Measurements from ENCODE around the gene ETNK2. TPM values are rescaled to one million over a fixed set of nuclear protein-coding genes. Genes with fewer than 3 reads are reported as not detected.

The ETNK2 gene
- total RNA-seq, 1 donor from 2014 or later, result 7.2 TPM

- DNase-seq (ENCODE audit: low spot score), result no peak
Measured at GRCh38 chr1:204126956-204127355, 24.9 kb downstream of the ETNK2 start.

DNA sequence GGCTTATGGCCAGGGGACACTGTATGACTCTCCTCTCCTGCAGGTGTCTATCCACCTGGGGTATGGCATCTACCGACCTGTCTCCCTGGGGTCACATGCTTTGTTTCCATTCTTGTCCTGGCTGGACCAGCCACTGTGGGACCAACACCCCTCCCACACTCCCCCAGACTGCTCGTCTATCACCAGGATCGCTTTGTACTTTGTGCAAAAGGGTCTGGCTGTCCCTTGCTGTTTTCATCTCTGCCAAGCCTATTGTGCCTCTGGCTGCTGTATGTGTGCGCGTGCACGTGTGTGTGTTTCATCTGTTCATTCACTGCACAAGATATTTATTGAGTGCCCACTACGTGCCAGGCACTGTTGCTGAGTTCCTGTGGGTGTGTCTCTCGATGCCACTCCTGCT is 25.5 kb downstream of the ETNK2 start:
- DNase-seq (ENCODE audit: low spot score), result no peak

DNA sequence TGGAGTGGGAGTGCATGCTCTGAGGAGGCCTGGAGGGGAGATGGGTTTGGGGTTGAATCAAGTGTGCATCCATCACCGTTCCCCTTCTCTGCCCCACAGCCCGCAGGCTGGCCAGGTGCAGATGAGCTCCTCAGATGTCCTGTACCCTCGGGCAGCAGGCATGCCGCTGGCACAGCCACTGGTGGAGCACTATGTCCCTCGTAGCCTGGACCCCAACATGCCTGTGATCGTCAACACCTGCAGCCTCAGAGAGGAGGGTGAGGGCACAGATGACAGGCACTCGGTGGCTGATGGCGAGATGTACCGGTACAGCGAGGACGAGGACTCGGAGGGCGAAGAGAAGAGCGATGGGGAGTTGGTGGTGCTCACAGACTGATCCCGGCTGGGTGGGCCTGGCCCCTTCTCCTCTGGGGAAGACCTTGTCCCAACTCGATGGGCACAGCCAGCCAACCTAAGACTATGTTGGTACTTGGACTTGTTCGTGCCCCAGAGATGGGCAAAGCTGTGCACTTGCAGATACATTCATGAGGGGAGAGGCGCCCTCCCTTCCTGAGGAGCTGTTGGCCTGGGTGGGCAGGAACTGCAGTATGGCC is 26.0 kb downstream of the ETNK2 start:
- no peak for DNase-seq (ENCODE audit: low spot score)

GRCh38 chr1:204124639-204125038 is 27.2 kb downstream of the ETNK2 start:
- no peak for DNase-seq (ENCODE audit: low spot score)

- no peak for DNase-seq (ENCODE audit: low spot score)
Measured at GRCh38 chr1:204123376-204123775, 28.5 kb downstream of the ETNK2 start.

DNA sequence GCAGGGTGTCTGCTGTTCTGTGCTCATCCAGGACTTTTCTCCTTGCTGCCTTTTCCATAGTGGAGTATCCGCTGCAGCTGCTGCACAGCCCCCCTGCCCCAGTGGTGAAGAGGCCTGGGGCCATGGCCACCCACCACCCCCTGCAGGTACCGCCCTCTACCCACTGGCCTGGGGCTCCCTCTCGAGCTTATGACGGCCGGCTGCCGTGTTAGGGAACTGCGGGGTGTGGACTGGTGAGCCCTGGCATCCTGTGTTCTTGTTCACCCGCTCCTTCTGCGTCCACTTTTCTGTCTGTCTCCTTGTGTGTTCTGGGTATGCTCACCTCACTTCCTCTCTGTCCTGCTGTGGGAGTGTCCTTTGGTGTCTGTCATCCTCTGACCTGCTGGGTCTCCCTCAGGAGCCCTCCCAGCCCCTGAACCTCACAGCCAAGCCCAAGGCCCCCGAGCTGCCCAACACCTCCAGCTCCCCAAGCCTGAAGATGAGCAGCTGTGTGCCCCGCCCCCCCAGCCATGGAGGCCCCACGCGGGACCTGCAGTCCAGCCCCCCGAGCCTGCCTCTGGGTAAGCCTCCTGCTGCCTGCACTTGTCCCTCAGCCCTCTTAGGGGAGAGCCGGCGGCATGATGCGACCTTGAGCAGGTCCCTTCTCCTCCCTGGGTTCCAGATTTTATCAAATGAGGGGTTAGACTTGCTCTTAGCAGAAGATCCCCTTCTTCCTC is 29.8 kb downstream of the ETNK2 start:
- no peak for DNase-seq (ENCODE audit: low spot score)

DNA sequence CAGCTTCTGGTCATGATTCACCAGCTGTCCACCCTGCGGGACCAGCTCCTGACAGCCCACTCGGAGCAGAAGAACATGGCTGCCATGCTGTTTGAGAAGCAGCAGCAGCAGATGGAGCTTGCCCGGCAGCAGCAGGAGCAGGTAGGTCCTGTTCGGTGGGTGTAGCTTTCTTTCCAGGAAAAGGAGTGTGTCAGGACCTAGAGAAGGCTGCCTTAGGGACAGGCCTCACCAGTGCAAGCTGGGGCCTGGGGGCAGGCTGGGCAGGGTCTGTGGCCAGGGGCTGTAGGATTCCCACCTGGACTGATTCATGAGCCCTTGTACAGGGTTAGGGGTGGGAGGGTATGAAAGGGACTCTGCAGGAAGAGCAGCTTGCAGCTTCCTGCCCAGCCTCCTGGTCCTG is 35.3 kb downstream of the ETNK2 start:
- no peak for DNase-seq (ENCODE audit: low spot score)

GRCh38 chr1:204115116-204115515 is 36.7 kb downstream of the ETNK2 start:
- no peak for DNase-seq (ENCODE audit: low spot score)

- no peak for DNase-seq (ENCODE audit: low spot score)
Measured at GRCh38 chr1:204114606-204115005, 37.2 kb downstream of the ETNK2 start.

- no peak for DNase-seq (ENCODE audit: low spot score)
Measured at GRCh38 chr1:204113896-204114295, 37.9 kb downstream of the ETNK2 start.

DNA sequence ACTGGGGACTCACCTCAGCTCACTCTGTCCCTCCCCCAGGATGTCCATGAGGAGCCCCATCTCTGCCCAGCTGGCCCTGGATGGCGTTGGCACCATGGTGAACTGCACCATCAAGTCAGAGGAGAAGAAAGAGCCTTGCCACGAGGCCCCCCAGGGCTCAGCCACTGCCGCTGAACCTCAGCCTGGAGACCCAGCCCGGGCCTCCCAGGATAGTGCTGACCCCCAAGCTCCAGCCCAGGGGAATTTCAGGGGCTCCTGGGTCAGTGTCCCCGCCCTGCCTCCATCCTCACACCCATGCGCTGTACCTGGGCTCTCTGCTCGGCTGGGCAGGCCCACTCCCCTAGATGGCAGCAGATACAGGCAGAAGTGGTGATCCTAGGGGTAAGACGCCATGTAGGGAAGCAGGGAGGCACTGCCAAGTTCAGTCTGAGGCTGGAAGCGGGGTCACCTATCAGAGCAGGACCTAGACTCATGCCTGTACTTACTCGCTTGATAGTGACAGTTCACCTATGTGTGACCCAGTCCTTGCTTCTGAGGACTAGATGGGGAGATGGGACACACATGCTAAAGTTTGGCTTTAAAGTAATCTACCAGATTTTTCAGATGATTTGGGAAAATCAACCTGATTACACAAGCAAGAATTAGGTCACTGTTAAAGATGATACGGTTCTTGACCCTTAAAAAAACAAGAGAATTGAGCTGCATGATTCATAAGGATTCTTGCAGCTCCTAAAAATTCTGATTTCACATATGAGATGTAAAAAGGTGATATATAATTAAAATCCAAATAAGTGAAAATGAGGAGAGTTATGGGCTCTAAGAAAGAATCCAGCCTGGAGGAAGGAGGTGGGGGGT is 38.7 kb downstream of the ETNK2 start:
- DNase-seq (ENCODE audit: low spot score), result no peak

DNA sequence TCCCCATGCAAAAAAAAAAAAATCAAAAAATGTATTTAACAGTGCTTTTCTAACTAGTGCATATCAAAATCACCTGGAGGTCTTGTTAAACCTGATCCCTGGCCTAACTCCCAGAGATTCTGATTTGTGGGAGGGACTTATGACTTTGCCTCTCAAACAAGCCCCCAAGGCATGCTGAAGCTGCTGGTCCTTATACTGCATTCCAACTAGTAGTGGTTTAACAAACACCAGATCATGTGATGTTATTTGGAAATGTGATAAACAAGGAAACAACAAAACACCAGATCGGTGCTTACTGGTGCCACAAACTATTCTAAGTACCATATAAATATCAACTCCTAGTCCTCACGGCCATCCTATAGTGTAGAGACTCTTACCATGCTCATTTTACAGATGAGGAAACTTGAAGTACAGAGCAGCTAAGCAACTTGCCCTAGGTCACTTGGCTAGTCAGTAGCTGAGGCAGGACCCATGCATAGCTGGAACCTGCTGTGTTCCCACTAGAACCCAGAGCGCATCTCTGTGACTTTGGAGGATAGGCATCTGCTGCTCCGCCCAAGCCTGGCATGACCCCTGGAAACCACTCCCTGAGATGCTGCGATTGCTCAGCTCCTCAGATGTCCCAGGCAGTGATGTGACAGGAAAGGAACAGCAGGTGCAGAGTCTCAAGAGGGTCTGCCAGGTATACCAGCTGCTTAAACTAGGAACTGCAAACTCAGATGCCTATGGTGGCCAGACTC is 40.8 kb downstream of the ETNK2 start:
- no peak for DNase-seq (ENCODE audit: low spot score)

- no peak for DNase-seq (ENCODE audit: low spot score)
Measured at GRCh38 chr1:204108312-204109141, 43.3 kb downstream of the ETNK2 start.

GRCh38 chr1:204107892-204108291 is 44.0 kb downstream of the ETNK2 start:
- DNase-seq (ENCODE audit: low spot score), result no peak

DNA sequence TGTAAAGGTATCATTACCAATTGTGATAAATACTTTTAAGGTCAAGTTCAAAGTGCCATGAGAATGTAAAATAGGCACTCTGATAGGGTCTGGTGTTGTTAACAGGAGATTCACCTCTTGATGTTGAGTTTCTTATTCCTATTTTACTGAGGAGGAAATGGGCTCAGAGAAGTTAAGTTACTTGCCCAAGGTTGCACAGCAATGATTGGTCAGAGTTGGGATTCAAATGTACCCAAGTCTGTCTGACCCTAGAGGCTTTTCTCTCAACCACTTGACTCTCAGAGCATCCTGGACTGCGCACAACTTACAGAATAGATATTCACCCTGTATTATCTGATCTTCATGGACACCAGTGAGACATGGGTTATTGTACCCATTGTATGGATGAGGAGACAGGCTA is 45.0 kb downstream of the ETNK2 start:
- DNase-seq (ENCODE audit: low spot score), result no peak

GRCh38 chr1:204105131-204105515 is 46.7 kb downstream of the ETNK2 start:
- DNase-seq (ENCODE audit: low spot score), result no peak

DNA sequence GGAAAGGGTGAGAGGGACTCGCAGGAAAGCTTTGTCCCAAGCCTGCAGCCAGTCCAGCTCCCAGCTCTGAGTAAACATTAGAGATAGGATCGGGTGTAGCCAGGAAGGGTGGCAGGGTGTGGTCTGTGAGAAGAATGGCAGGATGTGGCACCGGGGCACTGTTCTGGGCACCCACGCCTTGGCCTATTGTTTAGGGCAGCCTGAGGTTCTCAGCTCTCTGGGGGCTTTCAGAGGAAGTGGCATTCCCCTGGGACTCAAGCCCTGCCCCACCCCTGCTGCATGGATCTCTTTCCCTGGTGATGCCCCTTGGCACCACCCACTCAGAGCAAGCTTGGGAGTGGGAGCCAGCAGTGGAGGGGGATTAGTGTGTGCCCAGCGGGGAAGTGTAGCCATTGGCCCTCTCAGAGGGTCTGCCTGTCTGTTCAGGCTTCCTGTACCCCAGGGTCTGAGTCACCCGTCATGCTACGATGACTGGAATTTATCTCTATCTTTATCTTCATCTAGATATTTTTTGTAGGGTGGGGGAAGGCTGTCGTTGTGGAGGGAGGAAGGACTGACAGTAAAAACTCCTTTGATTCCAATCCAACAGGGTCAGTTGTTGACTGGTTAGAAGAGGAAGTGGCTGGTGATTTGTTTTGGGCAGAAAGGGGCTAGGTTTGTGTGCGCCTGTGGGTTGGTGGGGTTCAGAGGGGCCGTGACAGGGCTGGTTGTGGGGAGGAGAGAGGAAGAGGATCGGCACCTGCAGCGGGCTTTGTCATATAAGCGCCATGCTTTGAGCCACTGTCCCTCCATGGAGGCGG is 47.3 kb downstream of the ETNK2 start:
- peak; percentile 47 for DNase-seq (ENCODE audit: low spot score)

DNA sequence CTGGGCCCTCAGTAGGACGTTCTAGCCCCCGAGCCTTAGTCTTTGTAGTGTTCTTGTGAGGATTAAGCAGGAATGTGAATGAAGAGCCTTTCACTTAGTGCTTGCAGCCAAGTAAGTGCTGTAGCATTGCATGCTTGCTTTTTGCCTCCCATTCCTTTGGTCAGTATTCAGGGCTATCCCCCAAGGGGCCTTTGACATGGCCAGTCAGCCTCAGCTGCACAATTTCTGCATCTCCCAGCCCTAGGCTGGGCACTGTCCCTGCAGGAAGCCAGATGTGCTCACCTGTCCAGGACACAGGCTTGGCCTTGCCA is 48.5 kb downstream of the ETNK2 start:
- no peak for DNase-seq (ENCODE audit: low spot score)

- DNase-seq (ENCODE audit: low spot score), result no peak
Measured at GRCh38 chr1:204102739-204103430, 49.0 kb downstream of the ETNK2 start.

Measured in umbilical cord (tissue), 2 donors.